ENCODE data around the gene DYNC1I1. TPM values are rescaled to one million over a fixed set of nuclear protein-coding genes. Genes with fewer than 3 reads are reported as not detected.

DYNC1I1 gene
- polyA plus RNA-seq, 1 of the 3 experiments (the other 2 are of a cell fraction): 0.05 TPM

- Histone ChIP-seq H3K36me3 (replicated peaks in 1 of 2; ENCODE audit: control insufficient read depth in 1 of 2, insufficient read depth in 2 of 2, low read length in 1 of 2) (no peaks in the 10 kb centered on the region), H3K27me3 (ENCODE audit: insufficient read depth) (no peaks in the 10 kb centered on the region), H3F3A (replicated peaks; ENCODE audit: insufficient read depth) (no peaks in the 10 kb centered on the region), H3K4me3 (ENCODE audit: low read depth in 2 of 2, low read length in 1 of 2) (no peak overlapping the region), H2AFZ (ENCODE audit: low read depth) (no peak overlapping the region), H3K4me1 (ENCODE audit: control insufficient read depth in 1 of 2, insufficient read depth in 2 of 2, low read depth in 1 of 2, low read length in 1 of 2) (no peaks in the 10 kb centered on the region), H3K79me2 (ENCODE audit: insufficient read depth) (no peaks in the 10 kb centered on the region), H3K9ac (no peak overlapping the region), H4K20me1 (ENCODE audit: insufficient read depth) (no peaks in the 10 kb centered on the region), H3K27ac (ENCODE audit: low read depth in 2 of 2, low read length in 1 of 2) (no peak overlapping the region), H3K9me2 (no peaks in the 10 kb centered on the region), H3K9me3 (no peaks in the 10 kb centered on the region), H3K4me2 (no peak overlapping the region)
- 43% methylated on average over 6 of the region's 6 CpGs for WGBS (ENCODE audit: low lambda C conversion rate)
- no peak for DNase-seq
- CTCF ChIA-PET: no interaction called here
- POLR2A ChIA-PET: no interaction called here
- TF ChIP-seq EP300 (IDR thresholded peaks at IDR 0.05; ENCODE audit: borderline replicate concordance in 1 of 2, low read depth in 1 of 2, low read length in 1 of 2) (no peak), CHD2 (IDR thresholded peaks at IDR 0.05; ENCODE audit: low read length, partially characterized antibody) (no peak), YY1 (IDR thresholded peaks at IDR 0.05; ENCODE audit: low read depth) (no peak), MXI1 (IDR thresholded peaks at IDR 0.05; ENCODE audit: low read depth, low read length) (no peak), PBX3 (IDR thresholded peaks at IDR 0.05) (no peak), TEAD4 (IDR thresholded peaks at IDR 0.05; ENCODE audit: borderline replicate concordance, insufficient read depth) (no peak), RXRA (IDR thresholded peaks at IDR 0.05; ENCODE audit: borderline replicate concordance, low read depth) (no peak)
These were observed 45.7 kb downstream of the DYNC1I1 start for GRCh38 chr7:95817866-95818640.

- Histone ChIP-seq H3K9me3 (no peaks in the 10 kb centered on the region), H3K79me2 (ENCODE audit: insufficient read depth) (no peaks in the 10 kb centered on the region), H4K20me1 (ENCODE audit: insufficient read depth) (no peaks in the 10 kb centered on the region), H2AFZ (ENCODE audit: low read depth) (no peak overlapping the region), H3K27me3 (ENCODE audit: insufficient read depth) (no peaks in the 10 kb centered on the region), H3K9me2 (no peaks in the 10 kb centered on the region), H3K4me3 (ENCODE audit: low read depth in 2 of 2, low read length in 1 of 2) (no peak overlapping the region), H3K4me1 (ENCODE audit: control insufficient read depth in 1 of 2, insufficient read depth in 2 of 2, low read depth in 1 of 2, low read length in 1 of 2) (no peaks in the 10 kb centered on the region), H3K9ac (no peak overlapping the region), H3K36me3 (replicated peaks in 1 of 2; ENCODE audit: control insufficient read depth in 1 of 2, insufficient read depth in 2 of 2, low read length in 1 of 2) (no peaks in the 10 kb centered on the region), H3K27ac (ENCODE audit: low read depth in 2 of 2, low read length in 1 of 2) (no peak overlapping the region), H3F3A (replicated peaks; ENCODE audit: insufficient read depth) (no peaks in the 10 kb centered on the region), H3K4me2 (no peak overlapping the region)
- WGBS (ENCODE audit: low lambda C conversion rate): 47% methylated on average over 7 of the region's 7 CpGs
- CTCF ChIA-PET: interaction anchor here (0.7 kb wide), 1 partner anchor 20 kb away, joined by 3 read pairs; no protein-coding TSS in a partner anchor
- POLR2A ChIA-PET: no interaction called here
- DNase-seq: no peak
- TF ChIP-seq ZBTB33 (IDR thresholded peaks at IDR 0.05; ENCODE audit: borderline replicate concordance, low read depth): no peak
- TF ChIP-seq NFIC (IDR thresholded peaks at IDR 0.05; ENCODE audit: borderline replicate concordance): no peak
- no peak for TF ChIP-seq EZH2phosphoT487 (IDR thresholded peaks at IDR 0.05; ENCODE audit: borderline replicate concordance, low read depth)
- TF ChIP-seq GABPA (IDR thresholded peaks at IDR 0.05; ENCODE audit: low read depth): no peak
- no peak for TF ChIP-seq SMC3 (IDR thresholded peaks at IDR 0.05; ENCODE audit: low read depth, low read length)
- no peak for TF ChIP-seq ELF1 (IDR thresholded peaks at IDR 0.05)
- no peak for TF ChIP-seq SIN3A (IDR thresholded peaks at IDR 0.05; ENCODE audit: borderline replicate concordance, low read depth, low read length)
- TF ChIP-seq EP300 (IDR thresholded peaks at IDR 0.05; ENCODE audit: borderline replicate concordance in 1 of 2, low read depth in 1 of 2, low read length in 1 of 2): no peak
- no peak for TF ChIP-seq MEF2A (IDR thresholded peaks at IDR 0.05; ENCODE audit: borderline replicate concordance, low read depth)
- no peak for TF ChIP-seq POLR2AphosphoS5 (IDR thresholded peaks at IDR 0.05; ENCODE audit: low read depth, low read length)
- TF ChIP-seq RAD21 (IDR thresholded peaks at IDR 0.05; ENCODE audit: low read length): no peak
- no peak for TF ChIP-seq REST (IDR thresholded peaks at IDR 0.05; ENCODE audit: low read depth, low read length)
- TF ChIP-seq FOSL2 (IDR thresholded peaks at IDR 0.05; ENCODE audit: borderline replicate concordance, low read depth): no peak
- TF ChIP-seq FOXM1 (IDR thresholded peaks at IDR 0.05; ENCODE audit: low read depth): no peak
These were observed 48.4 kb downstream of the DYNC1I1 start for GRCh38 chr7:95820778-95821177.
